ENCODE results near the gene NKD2. TPM values are rescaled to one million over a fixed set of nuclear protein-coding genes. Genes with fewer than 3 reads are reported as not detected.

The NKD2 gene
- 0.29 and 0.33 TPM in 2 replicates for total RNA-seq

GRCh38 chr5:1008451-1009358 lies at the start of gene NKD2:
Gene NKD2 (plus strand): TSS chr5:1008802. CDS start chr5:1009058, 256 bp downstream.

Small RNAs within 50 kb of the gene (small RNA-seq; reads per million reads assigned to genes)
- gene MIR4635: not detected

Other genes with a start within 250 kb of the NKD2 start
- under 0.01 TPM in 1 of 2 replicates, not detected in the other for gene ZDHHC11B, start 224.1 kb upstream of the NKD2 start, total RNA-seq
- 0.33 and 0.67 TPM in 2 replicates for gene ZDHHC11, start 157.8 kb upstream of the NKD2 start, total RNA-seq
- 42.8 and 46.1 TPM in 2 replicates for gene BRD9, start 116.0 kb upstream of the NKD2 start, total RNA-seq
- gene TRIP13, start 115.9 kb upstream of the NKD2 start, total RNA-seq: 25.2 and 35.3 TPM in 2 replicates
- gene SLC12A7, start 103.3 kb downstream of the NKD2 start, total RNA-seq: 22.0 and 30.1 TPM in 2 replicates
- not detected in 2 replicates for gene SLC6A19, start 192.8 kb downstream of the NKD2 start, total RNA-seq
- not detected in 2 replicates for gene SLC6A18, start 216.6 kb downstream of the NKD2 start, total RNA-seq

All from vein endothelial cell (primary cell).